SK-N-SH (cell line): ENCODE measurements around the gene ZNF334. TPM values are rescaled to one million over a fixed set of nuclear protein-coding genes. Genes with fewer than 3 reads are reported as not detected.
A peak's percentile ranks its signal among the peaks of the same experiment; 100 is the strongest.

Experiments used
- CTCF ChIA-PET: fragments of 300-600, 350-600 bp; formaldehyde crosslinking; extraction: SDS; loops from one replicate; lab custom pipeline; 2021; lab: Yijun Ruan, JAX
- POLR2A ChIA-PET: fragments of 350-600 bp; sonication (Branson Sonifier 250); formaldehyde crosslinking; extraction: SDS; loops from one replicate; lab custom pipeline; 2020; ENCODE audit warnings: antibody characterized with exemption, inconsistent platforms; lab: Yijun Ruan, JAX
- DNase-seq: peaks from one replicate; pipeline ENCODE4 v3.0.0; 2012
- H2AFZ ChIP-seq: fragments of 200-600 bp; sonication (generic); 2 replicates; pipeline ENCODE4 v1.8.1; 2016; ENCODE audit warnings: antibody characterized with exemption, mild to moderate bottlenecking, low read depth
- H3F3A ChIP-seq: fragments of 200-600 bp; sonication (generic); replicated peaks from 2 replicates; pipeline ENCODE3; 2016; ENCODE audit warnings: antibody characterized with exemption, mild to moderate bottlenecking; ENCODE audit not compliant: insufficient read depth
- H3K27ac ChIP-seq, 2 experiments: fragments of 200-500 bp in 1 of 2; fragments of 200-600 bp in 1 of 2; sonication (Bioruptor generic) in 1 of 2; sonication (generic), shearing (Covaris generic) in 1 of 2; 2 replicates each; pipeline versions ENCODE4 v1.5.1 to v1.6.1; 2014 to 2016; ENCODE audit warnings: low read depth in 2 of 2, inconsistent platforms in 1 of 2, low read length in 1 of 2, mild to moderate bottlenecking in 1 of 2, mixed read lengths in 1 of 2
- H3K27me3 ChIP-seq: fragments of 200-600 bp; sonication (generic), shearing (Covaris generic); 2 replicates; pipeline ENCODE4 v1.6.1; 2016; ENCODE audit warnings: mixed run types; ENCODE audit not compliant: insufficient read depth
- H3K36me3 ChIP-seq, 2 experiments: fragments of 200-500 bp in 1 of 2; fragments of 200-600 bp in 1 of 2; sonication (Bioruptor generic) in 1 of 2; sonication (generic) in 1 of 2; replicated peaks in 1 of 2; 2 replicates each; pipeline versions ENCODE3 to v1.5.1; 2014 to 2016; ENCODE audit warnings: low read length in 1 of 2, mild to moderate bottlenecking in 1 of 2; ENCODE audit not compliant: insufficient read depth in 2 of 2, control insufficient read depth in 1 of 2
- H3K4me1 ChIP-seq, 2 experiments: fragments of 200-500 bp in 1 of 2; fragments of 200-600 bp in 1 of 2; sonication (Bioruptor generic) in 1 of 2; sonication (generic), shearing (Covaris generic) in 1 of 2; 2 replicates each; pipeline versions ENCODE4 v1.5.1 to v1.6.1; 2014 to 2016; ENCODE audit warnings: low read depth in 1 of 2, low read length in 1 of 2, mixed run types in 1 of 2; ENCODE audit not compliant: insufficient read depth in 2 of 2, control insufficient read depth in 1 of 2
- H3K4me2 ChIP-seq: fragments of 200-600 bp; sonication (generic), shearing (Covaris generic); 2 replicates; pipeline ENCODE4 v1.6.1; 2017; ENCODE audit warnings: mixed run types
- H3K4me3 ChIP-seq, 2 experiments: fragments of 200-500 bp in 1 of 2; fragments of 200-600 bp in 1 of 2; sonication (Bioruptor generic) in 1 of 2; sonication (generic), shearing (Covaris generic) in 1 of 2; 2 replicates each; pipeline versions ENCODE4 v1.5.1 to v1.8.1; 2014 to 2016; ENCODE audit warnings: low read depth in 2 of 2, inconsistent platforms in 1 of 2, low read length in 1 of 2, mild to moderate bottlenecking in 1 of 2, mixed read lengths in 1 of 2, moderate library complexity in 1 of 2
- H3K79me2 ChIP-seq: fragments of 200-600 bp; sonication (generic); 2 replicates; pipeline ENCODE4 v1.8.1; 2017; ENCODE audit warnings: mild to moderate bottlenecking; ENCODE audit not compliant: insufficient read depth
- H3K9ac ChIP-seq: fragments of 200-600 bp; sonication (generic); 2 replicates; pipeline ENCODE4 v1.6.1; 2017; ENCODE audit warnings: mixed run types
- H3K9me2 ChIP-seq: fragments of 200-600 bp; sonication (generic); 2 replicates; pipeline ENCODE4 v1.6.1; 2017; ENCODE audit warnings: mixed run types
- H3K9me3 ChIP-seq: fragments of 200-600 bp; sonication (generic); 2 replicates; pipeline ENCODE4 v1.6.1; 2017; ENCODE audit warnings: mixed run types, mild to moderate bottlenecking, moderate library complexity
- H4K20me1 ChIP-seq: fragments of 200-600 bp; sonication (generic); 2 replicates; pipeline ENCODE4 v1.6.1; 2017; ENCODE audit warnings: mild to moderate bottlenecking, mixed run types; ENCODE audit not compliant: insufficient read depth
- CTCF ChIP-seq: fragments of 200-600 bp; sonication (generic); IDR thresholded peaks from 2 replicates; pipeline ENCODE4 v1.6.1; 2017; ENCODE audit warnings: antibody characterized with exemption, mild to moderate bottlenecking, moderate library complexity
- ELF1 ChIP-seq: IDR thresholded peaks from 2 replicates; pipeline ENCODE4 v1.4.0; 2012
- EZH2phosphoT487 ChIP-seq: fragments of 200-600 bp; sonication (generic); IDR thresholded peaks from 2 replicates; pipeline ENCODE4 v1.6.1; 2017; ENCODE audit warnings: low read depth, mixed run types, mild to moderate bottlenecking, antibody characterized with exemption, moderate library complexity, borderline replicate concordance
- FOSL2 ChIP-seq: IDR thresholded peaks from 2 replicates; pipeline ENCODE4 v1.4.0; 2012; ENCODE audit warnings: low read depth, mild to moderate bottlenecking, moderate library complexity, borderline replicate concordance
- FOXJ3 ChIP-seq: sonication (generic); formaldehyde crosslinking; IDR thresholded peaks from 2 replicates; pipeline ENCODE4 v1.5.1; 2020; ENCODE audit warnings: mild to moderate bottlenecking, missing genetic modification reagents
- FOXM1 ChIP-seq: IDR thresholded peaks from 2 replicates; pipeline ENCODE4 v1.4.0; 2012; ENCODE audit warnings: low read depth, mild to moderate bottlenecking
- PBX3 ChIP-seq: IDR thresholded peaks from 2 replicates; pipeline ENCODE4; 2012
- RAD21 ChIP-seq: IDR thresholded peaks from 2 replicates; pipeline ENCODE4 v1.6.1; 2012; ENCODE audit warnings: mild to moderate bottlenecking, low read length
- RFX5 ChIP-seq: IDR thresholded peaks from 2 replicates; pipeline ENCODE4 v1.6.1; 2012; ENCODE audit warnings: mild to moderate bottlenecking, improper control_type of control experiment, low read length
- SIN3A ChIP-seq: IDR thresholded peaks from 2 replicates; pipeline ENCODE4 v1.6.1; 2012; ENCODE audit warnings: low read depth, mild to moderate bottlenecking, low read length, moderate library complexity, borderline replicate concordance
- SMC3 ChIP-seq: IDR thresholded peaks from 2 replicates; pipeline ENCODE4 v1.6.1; 2012; ENCODE audit warnings: low read depth, low read length, improper control_type of control experiment
- TAF1 ChIP-seq: IDR thresholded peaks from 2 replicates; pipeline ENCODE4 v1.6.1; 2012; ENCODE audit warnings: low read depth, mild to moderate bottlenecking, low read length, moderate library complexity, borderline replicate concordance
- TEAD4 ChIP-seq: IDR thresholded peaks from 2 replicates; pipeline ENCODE4 v1.4.0; 2012; ENCODE audit warnings: mild to moderate bottlenecking, borderline replicate concordance; ENCODE audit not compliant: insufficient read depth
- USF2 ChIP-seq: fragments of 150-350 bp; IDR thresholded peaks from 2 replicates; pipeline ENCODE4 v1.6.1; 2017; ENCODE audit warnings: antibody characterized with exemption, low read length, low read depth, borderline replicate concordance
- WGBS: methylation state at CpG from one replicate; pipeline ENCODE4 v1.1.6; 2017; ENCODE audit warnings: low lambda C conversion rate; 5-methylcytosine and 5-hydroxymethylcytosine counted together
- polyA plus RNA-seq, 3 experiments: library from polyadenylated mRNA; depleted of rRNA; stranded (reverse); fragments of >200 nt; gene quantifications; 2 replicates each; pipeline ENCODE4 v1.2.3, GENCODE V29; 2012
- TF ChIP-seq, protein P1 (sequence below): IDR thresholded peaks from 2 replicates; pipeline ENCODE4 v1.4.0; 2012; ENCODE audit warnings: low read depth, borderline replicate concordance
- TF ChIP-seq, protein P2 (sequence below): fragments of 150-350 bp; IDR thresholded peaks from 2 replicates; pipeline ENCODE4 v1.6.1; 2016; ENCODE audit warnings: mild to moderate bottlenecking, low read depth, low read length

ZNF334 gene
- polyA plus RNA-seq, 1 of the 3 experiments (the other 2 are of a cell fraction), result 4.5 TPM

GRCh38 chr20:46562373-46563169 lies 49.2 kb upstream of the ZNF334 start:
- no peaks in the 10 kb centered on the region for H3F3A ChIP-seq
- POLR2A ChIA-PET, result no interaction called here
- peak overlapping the region; percentile 15 to 37; a peak in 3 of 4 replicates for H3K4me3 ChIP-seq
- peak; percentile 80 for DNase-seq
- no peak overlapping the region; a peak in 1 of 4 replicates for H3K27ac ChIP-seq
- 24% methylated on average over 16 of the region's 19 CpGs for WGBS
- no peaks in the 10 kb centered on the region for H4K20me1 ChIP-seq
- H3K9me2 ChIP-seq, result no peaks in the 10 kb centered on the region
- H2AFZ ChIP-seq, result 0 out of 2 replicates have a peak overlapping the region, but pooled peaks have one; percentile 33
- no peaks in the 10 kb centered on the region for H3K79me2 ChIP-seq
- H3K9ac ChIP-seq, result no peak overlapping the region
- H3K4me1 ChIP-seq, result peaks cover 0 to 12% of the 10 kb centered on the region in 2 experiments; a peak in 1 of 4 replicates
- H3K9me3 ChIP-seq, result no peaks in the 10 kb centered on the region
- peak overlapping the region; percentile 29 for H3K4me2 ChIP-seq
- CTCF ChIA-PET, result interaction anchor here (0.6 to 9.0 kb wide), 27 partner anchors 8 to 148 kb away, joined by 3 to 102 read pairs (median 4); partner anchors contain the start of genes OCSTAMP, TP53RK and ZNF334
- no peaks in the 10 kb centered on the region for H3K36me3 ChIP-seq
- no peaks in the 10 kb centered on the region for H3K27me3 ChIP-seq
- peak; percentile 92 for TF ChIP-seq CTCF
- peak; percentile 59 for TF ChIP-seq RAD21
- TF ChIP-seq PBX3, result peak; percentile 32; the same call in 1 of the 2 replicates
- TF ChIP-seq RFX5, result peak; percentile 70
- no peak for TF ChIP-seq SIN3A
- no peak for TF ChIP-seq FOXJ3 (CRISPR knock-in tag)
- peak; percentile 20; the same call in 1 of the 2 replicates for TF ChIP-seq SMC3
- TF ChIP-seq, all 33 proteins: peak for 5

DNA sequence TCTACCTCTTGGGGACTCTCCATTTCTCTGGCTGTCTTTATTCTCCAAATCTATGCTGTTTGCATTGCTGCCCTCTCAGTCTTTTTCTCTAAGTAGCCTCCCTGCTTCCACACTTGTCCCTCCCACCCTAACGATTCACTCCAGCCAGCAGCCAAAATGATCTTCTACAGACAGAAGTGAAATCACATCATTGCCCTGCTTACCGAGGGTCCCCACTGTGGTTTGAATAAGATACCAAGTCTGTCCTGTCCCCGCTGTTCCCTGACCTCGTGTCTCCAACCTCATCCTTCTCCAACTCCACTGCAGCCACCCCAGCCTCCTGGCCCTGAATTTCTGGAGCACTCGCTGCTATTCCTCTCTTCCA lies 48.6 kb upstream of the ZNF334 start:
- no peak for DNase-seq
- TF ChIP-seq, protein P1, sequence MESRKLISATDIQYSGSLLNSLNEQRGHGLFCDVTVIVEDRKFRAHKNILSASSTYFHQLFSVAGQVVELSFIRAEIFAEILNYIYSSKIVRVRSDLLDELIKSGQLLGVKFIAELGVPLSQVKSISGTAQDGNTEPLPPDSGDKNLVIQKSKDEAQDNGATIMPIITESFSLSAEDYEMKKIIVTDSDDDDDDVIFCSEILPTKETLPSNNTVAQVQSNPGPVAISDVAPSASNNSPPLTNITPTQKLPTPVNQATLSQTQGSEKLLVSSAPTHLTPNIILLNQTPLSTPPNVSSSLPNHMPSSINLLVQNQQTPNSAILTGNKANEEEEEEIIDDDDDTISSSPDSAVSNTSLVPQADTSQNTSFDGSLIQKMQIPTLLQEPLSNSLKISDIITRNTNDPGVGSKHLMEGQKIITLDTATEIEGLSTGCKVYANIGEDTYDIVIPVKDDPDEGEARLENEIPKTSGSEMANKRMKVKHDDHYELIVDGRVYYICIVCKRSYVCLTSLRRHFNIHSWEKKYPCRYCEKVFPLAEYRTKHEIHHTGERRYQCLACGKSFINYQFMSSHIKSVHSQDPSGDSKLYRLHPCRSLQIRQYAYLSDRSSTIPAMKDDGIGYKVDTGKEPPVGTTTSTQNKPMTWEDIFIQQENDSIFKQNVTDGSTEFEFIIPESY, result no peak
- TF ChIP-seq, protein P2, sequence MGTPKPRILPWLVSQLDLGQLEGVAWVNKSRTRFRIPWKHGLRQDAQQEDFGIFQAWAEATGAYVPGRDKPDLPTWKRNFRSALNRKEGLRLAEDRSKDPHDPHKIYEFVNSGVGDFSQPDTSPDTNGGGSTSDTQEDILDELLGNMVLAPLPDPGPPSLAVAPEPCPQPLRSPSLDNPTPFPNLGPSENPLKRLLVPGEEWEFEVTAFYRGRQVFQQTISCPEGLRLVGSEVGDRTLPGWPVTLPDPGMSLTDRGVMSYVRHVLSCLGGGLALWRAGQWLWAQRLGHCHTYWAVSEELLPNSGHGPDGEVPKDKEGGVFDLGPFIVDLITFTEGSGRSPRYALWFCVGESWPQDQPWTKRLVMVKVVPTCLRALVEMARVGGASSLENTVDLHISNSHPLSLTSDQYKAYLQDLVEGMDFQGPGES, result no peak
- no peak for TF ChIP-seq TEAD4
- no peak for TF ChIP-seq EZH2phosphoT487
- no peak for TF ChIP-seq TAF1
- TF ChIP-seq FOXM1, result no peak
- TF ChIP-seq FOSL2, result no peak
- TF ChIP-seq ELF1, result no peak
- TF ChIP-seq PBX3, result no peak
- no peak for TF ChIP-seq USF2
- no peak for TF ChIP-seq RAD21
- H3K9me2 ChIP-seq, result no peaks in the 10 kb centered on the region
- H3K9ac ChIP-seq, result no peak overlapping the region
- no peaks in the 10 kb centered on the region for H4K20me1 ChIP-seq
- WGBS, result 57% methylated on average over 5 of the region's 5 CpGs
- H3K4me1 ChIP-seq, result peaks cover 0 to 9% of the 10 kb centered on the region in 2 experiments; a peak in 1 of 4 replicates
- no peaks in the 10 kb centered on the region for H3K9me3 ChIP-seq
- H3F3A ChIP-seq, result no peaks in the 10 kb centered on the region
- 0 out of 2 replicates have a peak overlapping the region, but pooled peaks have one; percentile 33 for H2AFZ ChIP-seq
- ChIA-PET POLR2A (no interaction called here), CTCF (interaction anchor here (0.6 to 9.0 kb wide), 22 partner anchors 7 to 148 kb away, joined by 3 to 102 read pairs (median 5); partner anchors contain the start of genes OCSTAMP, TP53RK and ZNF334)
- H3K79me2 ChIP-seq, result no peaks in the 10 kb centered on the region
- peak overlapping the region in 1 of 2 experiments; percentile 37; a peak in 1 of 4 replicates for H3K4me3 ChIP-seq
- H3K36me3 ChIP-seq, result no peaks in the 10 kb centered on the region
- H3K27me3 ChIP-seq, result no peaks in the 10 kb centered on the region
- H3K27ac ChIP-seq, result no peak overlapping the region
- H3K4me2 ChIP-seq, result peak overlapping the region; percentile 29; the same call in 1 of the 2 replicates
